OCI-M2 (cell line): ENCODE results near the gene KCTD16.

Experiments used
- DNase-seq: peaks from one replicate; lab custom pipeline; 2025; ENCODE audit not compliant: unreplicated experiment; lab: John Stamatoyannopoulos, UW

KCTD16 gene

GRCh38 chr5:144329681-144330080 lies 159.0 kb downstream of the KCTD16 start:
- DNase-seq: no peak

GRCh38 chr5:144331361-144331760 lies 160.7 kb downstream of the KCTD16 start:
- no peak for DNase-seq

GRCh38 chr5:144332265-144332664 lies 161.6 kb downstream of the KCTD16 start:
- DNase-seq: no peak

GRCh38 chr5:144333336-144333920 lies 162.8 kb downstream of the KCTD16 start:
- DNase-seq: no peak

- DNase-seq: no peak
Measured at GRCh38 chr5:144335561-144335960, 164.9 kb downstream of the KCTD16 start.

- DNase-seq: no peak
Measured at GRCh38 chr5:144336191-144336961, 165.7 kb downstream of the KCTD16 start.

GRCh38 chr5:144352330-144352729 lies 181.7 kb downstream of the KCTD16 start:
- DNase-seq: no peak

GRCh38 chr5:144352732-144353317 lies 182.2 kb downstream of the KCTD16 start:
- DNase-seq: no peak

- DNase-seq: no peak
Measured at GRCh38 chr5:144356489-144356888, 185.8 kb downstream of the KCTD16 start.

GRCh38 chr5:144361406-144361805 lies 190.7 kb downstream of the KCTD16 start:
- no peak for DNase-seq

- no peak for DNase-seq
Measured at GRCh38 chr5:144365885-144366284, 195.2 kb downstream of the KCTD16 start.

GRCh38 chr5:144367991-144368390 lies 197.3 kb downstream of the KCTD16 start:
- no peak for DNase-seq

- DNase-seq: no peak
Measured at GRCh38 chr5:144368556-144368955, 197.9 kb downstream of the KCTD16 start.

- no peak for DNase-seq
Measured at GRCh38 chr5:144369006-144369405, 198.3 kb downstream of the KCTD16 start.

- DNase-seq: no peak
Measured at GRCh38 chr5:144370273-144370672, 199.6 kb downstream of the KCTD16 start.

GRCh38 chr5:144374637-144375036 lies 204.0 kb downstream of the KCTD16 start:
- no peak for DNase-seq

- DNase-seq: no peak
Measured at GRCh38 chr5:144377207-144377606, 206.5 kb downstream of the KCTD16 start.

GRCh38 chr5:144378681-144379080 lies 208.0 kb downstream of the KCTD16 start:
- DNase-seq: no peak

- no peak for DNase-seq
Measured at GRCh38 chr5:144385597-144385996, 214.9 kb downstream of the KCTD16 start.

GRCh38 chr5:144386315-144386714 lies 215.6 kb downstream of the KCTD16 start:
- no peak for DNase-seq

GRCh38 chr5:144390133-144390532 lies 219.5 kb downstream of the KCTD16 start:
- no peak for DNase-seq

- DNase-seq: no peak
Measured at GRCh38 chr5:144391044-144391443, 220.4 kb downstream of the KCTD16 start.
